K562 (cell line): ENCODE measurements around the gene EGFL6. TPM values are rescaled to one million over a fixed set of nuclear protein-coding genes. Genes with fewer than 3 reads are reported as not detected.

ENCODE experiments used
- ATAC-seq: fragments of 200-7000 bp; cut with Tn5 transposase; 3 replicates; pipeline ENCODE4 v1.9.1; 2020; ENCODE audit warnings: moderate library complexity
- BruUV-seq: library from RNA; stranded (reverse); fragments of 400-500 nt; replicated peaks from 2 replicates; lab custom pipeline; 2021; lab: Mats Ljungman, UMichigan
- CTCF ChIA-PET: fragments of 300-600 bp; formaldehyde crosslinking; extraction: SDS; loops from one replicate; lab custom pipeline; 2021; ENCODE audit warnings: low intra/inter-chr PET ratio; lab: Yijun Ruan, JAX
- POLR2A ChIA-PET: fragments of 300-600, 350-650 bp; sonication (Branson Sonifier 250); formaldehyde crosslinking; extraction: SDS; loops from one replicate; lab custom pipeline; 2021; ENCODE audit warnings: antibody characterized with exemption, inconsistent platforms; lab: Yijun Ruan, JAX
- DNase-seq, 4 experiments: peaks; one replicate each; pipeline versions ENCODE4 v3.0.0 to v3.0.0-alpha.2; 2011 to 2018; ENCODE audit warnings: low spot score in 3 of 4, mixed read lengths in 3 of 4; ENCODE audit errors: extremely low read depth in 1 of 4
- FAIRE-seq: peaks from 2 replicates; lab custom pipeline; 2011; peaks lifted over from hg19 to GRCh38; lab: Jason Lieb, UNC
- H2AFZ ChIP-seq: 2 replicates; pipeline ENCODE4 v1.6.0; 2011; ENCODE audit warnings: low read depth, low read length, control low read depth, inconsistent platforms
- H3K27ac ChIP-seq: fragments of 200-600 bp; 3 replicates; pipeline ENCODE4 v1.8.0; 2011; ENCODE audit warnings: low read depth, mild to moderate bottlenecking, control low read depth, inconsistent platforms, low read length, moderate library complexity, mixed read lengths; ENCODE audit errors: extremely low read depth
- H3K27me3 ChIP-seq, 2 experiments: fragments of 300-600 bp in 1 of 2; 2 replicates in 1 of 2; 3 replicates in 1 of 2; pipeline versions ENCODE4 v1.6.0 to v1.8.0; 2011; ENCODE audit warnings: inconsistent platforms in 2 of 2, low read length in 2 of 2, mild to moderate bottlenecking in 1 of 2, mixed read lengths in 1 of 2, moderate library complexity in 1 of 2; ENCODE audit not compliant: control insufficient read depth in 2 of 2, insufficient read depth in 2 of 2
- H3K36me3 ChIP-seq: fragments of 300-600 bp; 3 replicates; pipeline ENCODE4 v1.8.0; 2011; ENCODE audit warnings: mild to moderate bottlenecking, low read length, inconsistent platforms; ENCODE audit not compliant: control insufficient read depth, insufficient read depth
- H3K4me1 ChIP-seq, 2 experiments: fragments of 200-600 bp in 1 of 2; replicated peaks in 1 of 2; 2 replicates in 1 of 2; 3 replicates in 1 of 2; pipeline versions ENCODE4 v1.5.1 to v1.8.0; 2011; ENCODE audit warnings: inconsistent platforms in 2 of 2, low read length in 2 of 2, mild to moderate bottlenecking in 1 of 2, mixed read lengths in 1 of 2, moderate library complexity in 1 of 2; ENCODE audit not compliant: control insufficient read depth in 2 of 2, insufficient read depth in 2 of 2
- H3K4me2 ChIP-seq: 2 replicates; pipeline ENCODE4 v1.6.1; 2011; ENCODE audit warnings: low read length, control low read depth, inconsistent platforms, mixed read lengths; ENCODE audit not compliant: insufficient read depth
- H3K4me3 ChIP-seq: fragments of 200-600 bp; sonication (generic), shearing (Covaris generic); 2 replicates; pipeline ENCODE4 v1.5.1; 2016; ENCODE audit warnings: control low read depth, inconsistent platforms
- H3K79me2 ChIP-seq: fragments of 200-600 bp; 3 replicates; pipeline ENCODE4 v1.8.0; 2011; ENCODE audit warnings: low read length, inconsistent platforms; ENCODE audit not compliant: control insufficient read depth, insufficient read depth
- H3K9ac ChIP-seq, 2 experiments: 2 replicates each; pipeline versions ENCODE4 v1.6.0 to v1.6.1; 2011; ENCODE audit warnings: low read depth in 2 of 2, low read length in 2 of 2, control low read depth in 1 of 2, inconsistent platforms in 1 of 2, mild to moderate bottlenecking in 1 of 2, mixed read lengths in 1 of 2; ENCODE audit not compliant: insufficient read depth in 1 of 2
- H3K9me1 ChIP-seq: one replicate; pipeline ENCODE4 v1.6.0; 2011; ENCODE audit warnings: inconsistent platforms, mild to moderate bottlenecking, low read length, moderate library complexity; ENCODE audit not compliant: control insufficient read depth, insufficient read depth
- H3K9me3 ChIP-seq: replicated peaks from 2 replicates; pipeline ENCODE4 v1.5.1; 2011; ENCODE audit warnings: low read depth, low read length, inconsistent platforms; ENCODE audit not compliant: control insufficient read depth, insufficient read depth
- H4K20me1 ChIP-seq: replicated peaks from 2 replicates; pipeline ENCODE4 v1.6.1; 2011; ENCODE audit warnings: low read length, inconsistent platforms, mixed read lengths; ENCODE audit not compliant: control insufficient read depth, insufficient read depth
- BRD9 ChIP-seq: fragments of 450-650 bp; IDR thresholded peaks from 2 replicates; pipeline ENCODE4 v1.6.1; 2018; ENCODE audit warnings: low read depth; ENCODE audit not compliant: partially characterized antibody
- CBX2 ChIP-seq: fragments of 200-600 bp; sonication (generic); IDR thresholded peaks from one replicate; pipeline ENCODE4 v1.6.1; 2012; ENCODE audit warnings: mild to moderate bottlenecking, low read length, inconsistent platforms; ENCODE audit not compliant: insufficient read depth, poor library complexity, severe bottlenecking
- CBX3 ChIP-seq, 2 experiments: IDR thresholded peaks; 1 replicate in 1 of 2; 2 replicates in 1 of 2; pipeline ENCODE4 v1.6.1; 2012; ENCODE audit warnings: inconsistent platforms in 2 of 2, low read length in 2 of 2, borderline replicate concordance in 1 of 2, control low read depth in 1 of 2
- FOXJ3 ChIP-seq: sonication (generic); formaldehyde crosslinking; IDR thresholded peaks from 2 replicates; pipeline ENCODE4 v1.4.0; 2020; ENCODE audit warnings: mild to moderate bottlenecking, missing genetic modification reagents
- MAFF ChIP-seq: IDR thresholded peaks from 2 replicates; pipeline ENCODE4 v1.6.1; 2012; ENCODE audit warnings: low read length, improper control_type of control experiment
- MEIS2 ChIP-seq: fragments of 450-650 bp; IDR thresholded peaks from 2 replicates; pipeline ENCODE4 v1.6.1; 2014; ENCODE audit warnings: mild to moderate bottlenecking; ENCODE audit not compliant: partially characterized antibody
- NBN ChIP-seq: fragments of 450-650 bp; IDR thresholded peaks from 2 replicates; pipeline ENCODE4 v1.6.1; 2016; ENCODE audit warnings: low read depth, mild to moderate bottlenecking
- PCBP1 ChIP-seq: fragments of 200-400 bp; formaldehyde crosslinking; IDR thresholded peaks from 2 replicates; pipeline ENCODE4 v1.6.1; 2018; ENCODE audit warnings: mild to moderate bottlenecking, low read depth, low read length; ENCODE audit not compliant: poor library complexity, severe bottlenecking
- SMAD2 ChIP-seq: fragments of 150-350 bp; IDR thresholded peaks from 2 replicates; pipeline ENCODE4 v1.6.1; 2014; ENCODE audit warnings: low read depth, mild to moderate bottlenecking, low read length
- ZNF143 ChIP-seq: sonication (generic); formaldehyde crosslinking; IDR thresholded peaks from 2 replicates; pipeline ENCODE4 v1.9.0; 2022; ENCODE audit warnings: mild to moderate bottlenecking, missing genetic modification reagents
- ZNF75A ChIP-seq: fragments of 450-650 bp; formaldehyde crosslinking; IDR thresholded peaks from 2 replicates; pipeline ENCODE4 v1.4.0; 2020; ENCODE audit warnings: mild to moderate bottlenecking
- ZNF766 ChIP-seq: fragments of 200-800 bp; sonication (Bioruptor generic); conservative IDR thresholded peaks from 2 replicates; pipeline ENCODE4 v1.6.1; 2016; ENCODE audit warnings: missing genetic modification characterization, missing compliant biosample characterization
- WGBS: fragments of 100-300 bp; shearing (Covaris generic); methylation state at CpG from one replicate; pipeline ENCODE4 v1.1.6; 2016; ENCODE audit warnings: low coverage, mixed read lengths; ENCODE audit not compliant: insufficient coverage; ENCODE audit errors: missing lambda C conversion rate; 5-methylcytosine and 5-hydroxymethylcytosine counted together
- in situ Hi-C: fragments of 300-500 bp; cut with MboI; formaldehyde crosslinking; loops from 4 replicates; pipeline ENCODE4 v1.15.0; 2018; ENCODE audit warnings: inconsistent platforms, mixed read lengths
- intact Hi-C: fragments of 100-400 bp; cut with micrococcal nuclease; formaldehyde crosslinking; loops from 2 replicates; pipeline ENCODE4 v1.14.2; 2022
- polyA plus RNA-seq, 8 experiments: library from polyadenylated mRNA; depleted of rRNA in 4 of 8; stranded (reverse) in 5 of 8; unstranded in 3 of 8; fragments of >200 nt; fragmentation: Nextera tagmentation in 2 of 8; fragmentation: Illumina TruSeq in 1 of 8; extraction: Ambion mirVana in 2 of 8; extraction: Trizol in 1 of 8; gene quantifications; 2 replicates each; pipeline versions ENCODE4 v1.2.1 to v1.2.3, GENCODE V29; 2011 to 2014; ENCODE audit warnings: inconsistent platforms in 1 of 8, missing spikeins in 1 of 8
- total RNA-seq, 7 experiments: library from RNA; depleted of rRNA in 6 of 7; stranded (reverse); fragments of >200 nt in 6 of 7; fragmentation: Illumina TruSeq in 2 of 7; extraction: Trizol in 2 of 7; gene quantifications; 2 replicates each; pipeline versions ENCODE4 v1.2.1 to v1.2.3, GENCODE V29; 2011 to 2021; ENCODE audit warnings: low replicate concordance in 1 of 7
- TF ChIP-seq, protein P1 (sequence below): fragments of 250-450 bp; sonication (Bioruptor Pico); IDR thresholded peaks from 2 replicates; pipeline ENCODE4 v1.6.1; 2021; ENCODE audit warnings: mild to moderate bottlenecking
- TF ChIP-seq, protein P2 (sequence below): sonication (generic); formaldehyde crosslinking; IDR thresholded peaks from 2 replicates; pipeline ENCODE4 v1.8.1; 2022; ENCODE audit warnings: missing genetic modification reagents
- TF ChIP-seq, protein P3 (sequence below): fragments of 450-650 bp; IDR thresholded peaks from 2 replicates; pipeline ENCODE4 v1.6.1; 2018; ENCODE audit not compliant: partially characterized antibody
- TF ChIP-seq, protein P4 (sequence below): fragments of 250-450 bp; sonication (Bioruptor Pico); IDR thresholded peaks from 2 replicates; pipeline ENCODE4 v1.8.0; 2021; ENCODE audit warnings: borderline replicate concordance, mild to moderate bottlenecking, moderate library complexity; ENCODE audit not compliant: poor library complexity, severe bottlenecking

The EGFL6 gene
- total and polyA plus RNA-seq, 9 of the 15 experiments (the other 6 are each of a cell fraction or from before 2014, with no cell fraction given): 0.01 TPM; not detected in 8

DNA sequence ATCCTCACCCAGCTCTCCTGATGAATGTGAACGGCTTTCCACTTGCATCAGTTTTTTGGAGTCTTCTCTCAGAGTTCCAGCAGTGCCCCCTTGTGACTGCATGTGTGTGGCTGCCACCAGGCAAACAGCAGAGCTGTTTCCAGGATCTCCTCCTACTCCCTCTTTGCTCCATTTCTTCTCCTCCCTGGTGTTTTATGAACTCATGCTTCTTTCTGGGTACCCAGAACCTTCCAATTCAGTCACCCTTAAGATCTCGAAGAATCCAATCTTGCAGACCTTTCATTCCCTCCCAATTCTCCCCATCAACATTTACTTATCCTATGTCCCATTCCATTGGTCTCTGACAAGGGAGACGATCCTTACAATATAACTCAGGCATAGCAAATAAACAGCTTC is 76.8 kb downstream of the EGFL6 start:
- Histone ChIP-seq H3K9ac (peak overlapping the region in 1 of 2 experiments; percentile 26; a peak in 1 of 4 replicates), H3K4me1 (peaks cover 13 to 49% of the 10 kb centered on the region in 2 experiments; a peak in 4 of 5 replicates), H3K4me3 (no peak overlapping the region), H3K9me3 (peaks cover 9% of the 10 kb centered on the region), H3K4me2 (0 out of 2 replicates have a peak overlapping the region, but pooled peaks have one; percentile 7), H3K9me1 (no peaks in the 10 kb centered on the region), H3K36me3 (no peaks in the 10 kb centered on the region), H2AFZ (peak overlapping the region; percentile 89), H3K27ac (peak overlapping the region; percentile 100; the same call in 2 of the 3 replicates), H4K20me1 (no peaks in the 10 kb centered on the region), H3K79me2 (no peaks in the 10 kb centered on the region), H3K27me3 (no peaks in the 10 kb centered on the region)
- no TSS peak for BruUV-seq
- intact Hi-C loops: loop anchor here (1.0 to 10.0 kb wide), 4 partner anchors 74 to 854 kb away; partner anchors contain the start of gene PRPS2
- ATAC-seq: peak; percentile 82
- WGBS: 33% methylated on average over 3 of the region's 3 CpGs
- peak; percentile 70 for FAIRE-seq
- in situ Hi-C loops: no loop called here
- peak; percentile 22 to 83 (median 34) for DNase-seq
- CTCF ChIA-PET: interaction anchor here (1.7 kb wide), 1 partner anchor 140 kb away, joined by 10 read pairs; no protein-coding TSS in a partner anchor
- POLR2A ChIA-PET: interaction anchor here (0.6 to 1.1 kb wide), 3 partner anchors 45 to 853 kb away, joined by 3 read pairs; no protein-coding TSS in a partner anchor
- TF ChIP-seq, protein P1, sequence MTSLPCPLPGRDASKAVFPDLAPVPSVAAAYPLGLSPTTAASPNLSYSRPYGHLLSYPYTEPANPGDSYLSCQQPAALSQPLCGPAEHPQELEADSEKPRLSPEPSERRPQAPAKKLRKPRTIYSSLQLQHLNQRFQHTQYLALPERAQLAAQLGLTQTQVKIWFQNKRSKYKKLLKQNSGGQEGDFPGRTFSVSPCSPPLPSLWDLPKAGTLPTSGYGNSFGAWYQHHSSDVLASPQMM: no peak
- TF ChIP-seq BRD9 (peak; percentile 62), ZNF75A (CRISPR knock-in tag) (no peak), PCBP1 (no peak), MAFF (no peak), FOXJ3 (CRISPR knock-in tag) (no peak), ZNF143 (CRISPR knock-in tag) (no peak), MEIS2 (no peak), CBX3 (IDR thresholded peaks at IDR 0.05; ENCODE audit: borderline replicate concordance in 1 of 2, low read length in 2 of 2) (no peak), ZNF766 (0 out of 2 replicates have a peak, but pooled peaks have one; percentile 54), CBX2 (no peak), NBN (peak; percentile 25; the same call in 1 of the 2 replicates), SMAD2 (no peak)
- TF ChIP-seq, protein P2, sequence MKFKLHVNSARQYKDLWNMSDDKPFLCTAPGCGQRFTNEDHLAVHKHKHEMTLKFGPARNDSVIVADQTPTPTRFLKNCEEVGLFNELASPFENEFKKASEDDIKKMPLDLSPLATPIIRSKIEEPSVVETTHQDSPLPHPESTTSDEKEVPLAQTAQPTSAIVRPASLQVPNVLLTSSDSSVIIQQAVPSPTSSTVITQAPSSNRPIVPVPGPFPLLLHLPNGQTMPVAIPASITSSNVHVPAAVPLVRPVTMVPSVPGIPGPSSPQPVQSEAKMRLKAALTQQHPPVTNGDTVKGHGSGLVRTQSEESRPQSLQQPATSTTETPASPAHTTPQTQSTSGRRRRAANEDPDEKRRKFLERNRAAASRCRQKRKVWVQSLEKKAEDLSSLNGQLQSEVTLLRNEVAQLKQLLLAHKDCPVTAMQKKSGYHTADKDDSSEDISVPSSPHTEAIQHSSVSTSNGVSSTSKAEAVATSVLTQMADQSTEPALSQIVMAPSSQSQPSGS (CRISPR knock-in tag): no peak
- TF ChIP-seq, protein P3, sequence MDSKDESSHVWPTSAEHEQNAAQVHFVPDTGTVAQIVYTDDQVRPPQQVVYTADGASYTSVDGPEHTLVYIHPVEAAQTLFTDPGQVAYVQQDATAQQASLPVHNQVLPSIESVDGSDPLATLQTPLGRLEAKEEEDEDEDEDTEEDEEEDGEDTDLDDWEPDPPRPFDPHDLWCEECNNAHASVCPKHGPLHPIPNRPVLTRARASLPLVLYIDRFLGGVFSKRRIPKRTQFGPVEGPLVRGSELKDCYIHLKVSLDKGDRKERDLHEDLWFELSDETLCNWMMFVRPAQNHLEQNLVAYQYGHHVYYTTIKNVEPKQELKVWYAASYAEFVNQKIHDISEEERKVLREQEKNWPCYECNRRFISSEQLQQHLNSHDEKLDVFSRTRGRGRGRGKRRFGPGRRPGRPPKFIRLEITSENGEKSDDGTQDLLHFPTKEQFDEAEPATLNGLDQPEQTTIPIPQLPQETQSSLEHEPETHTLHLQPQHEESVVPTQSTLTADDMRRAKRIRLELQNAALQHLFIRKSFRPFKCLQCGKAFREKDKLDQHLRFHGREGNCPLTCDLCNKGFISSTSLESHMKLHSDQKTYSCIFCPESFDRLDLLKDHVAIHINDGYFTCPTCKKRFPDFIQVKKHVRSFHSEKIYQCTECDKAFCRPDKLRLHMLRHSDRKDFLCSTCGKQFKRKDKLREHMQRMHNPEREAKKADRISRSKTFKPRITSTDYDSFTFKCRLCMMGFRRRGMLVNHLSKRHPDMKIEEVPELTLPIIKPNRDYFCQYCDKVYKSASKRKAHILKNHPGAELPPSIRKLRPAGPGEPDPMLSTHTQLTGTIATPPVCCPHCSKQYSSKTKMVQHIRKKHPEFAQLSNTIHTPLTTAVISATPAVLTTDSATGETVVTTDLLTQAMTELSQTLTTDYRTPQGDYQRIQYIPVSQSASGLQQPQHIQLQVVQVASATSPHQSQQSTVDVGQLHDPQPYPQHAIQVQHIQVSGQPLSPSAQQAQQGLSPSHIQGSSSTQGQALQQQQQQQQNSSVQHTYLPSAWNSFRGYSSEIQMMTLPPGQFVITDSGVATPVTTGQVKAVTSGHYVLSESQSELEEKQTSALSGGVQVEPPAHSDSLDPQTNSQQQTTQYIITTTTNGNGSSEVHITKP: no peak
- TF ChIP-seq, protein P4, sequence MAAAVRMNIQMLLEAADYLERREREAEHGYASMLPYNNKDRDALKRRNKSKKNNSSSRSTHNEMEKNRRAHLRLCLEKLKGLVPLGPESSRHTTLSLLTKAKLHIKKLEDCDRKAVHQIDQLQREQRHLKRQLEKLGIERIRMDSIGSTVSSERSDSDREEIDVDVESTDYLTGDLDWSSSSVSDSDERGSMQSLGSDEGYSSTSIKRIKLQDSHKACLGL (CRISPR knock-in tag): no peak
